H9 (cell line): Measurements from ENCODE around the gene FOXN1. TPM values are rescaled to one million over a fixed set of nuclear protein-coding genes. Genes with fewer than 3 reads are reported as not detected.
A peak's percentile ranks its signal among the peaks of the same experiment; 100 is the strongest.

ENCODE experiments used
- DNase-seq: peaks from one replicate; pipeline ENCODE4 v3.0.0-alpha.2; 2017
- H2AFZ ChIP-seq: one replicate; pipeline ENCODE4 v1.6.1; 2013; ENCODE audit warnings: mild to moderate bottlenecking, low read length, control low read depth, moderate library complexity
- H2AK5ac ChIP-seq: 2 replicates; pipeline ENCODE4 v1.6.1; 2013; ENCODE audit warnings: low read length, control low read depth, mixed read lengths; ENCODE audit not compliant: insufficient read length
- H2BK120ac ChIP-seq: one replicate; pipeline ENCODE4 v1.6.1; 2013; ENCODE audit warnings: low read depth, mild to moderate bottlenecking, low read length, control low read depth, inconsistent platforms; ENCODE audit not compliant: poor library complexity, severe bottlenecking
- H2BK12ac ChIP-seq: 2 replicates; pipeline ENCODE4 v1.6.1; 2013; ENCODE audit warnings: low read length, control low read depth, mixed read lengths, low read depth; ENCODE audit not compliant: insufficient read length
- H2BK15ac ChIP-seq: 2 replicates; pipeline ENCODE4 v1.6.1; 2013; ENCODE audit warnings: low read depth, low read length, control low read depth
- H2BK20ac ChIP-seq: one replicate; pipeline ENCODE4 v1.6.1; 2013; ENCODE audit warnings: low read depth, mild to moderate bottlenecking, low read length, control low read depth, inconsistent platforms; ENCODE audit not compliant: poor library complexity, severe bottlenecking
- H2BK5ac ChIP-seq: 2 replicates; pipeline ENCODE4 v1.6.1; 2013; ENCODE audit warnings: low read length, control low read depth, mixed read lengths; ENCODE audit not compliant: insufficient read length
- H3K14ac ChIP-seq: 2 replicates; pipeline ENCODE4 v1.6.1; 2013; ENCODE audit warnings: low read length, control low read depth; ENCODE audit not compliant: insufficient read depth
- H3K18ac ChIP-seq: 2 replicates; pipeline ENCODE4 v1.6.1; 2013; ENCODE audit warnings: low read depth, mild to moderate bottlenecking, mixed read lengths, low read length, control low read depth; ENCODE audit not compliant: insufficient read length
- H3K23ac ChIP-seq: 2 replicates; pipeline ENCODE4 v1.6.1; 2013; ENCODE audit warnings: low read length, control low read depth, mixed read lengths, low read depth; ENCODE audit not compliant: insufficient read length
- H3K23me2 ChIP-seq: 2 replicates; pipeline ENCODE4 v1.6.1; 2013; ENCODE audit warnings: low read depth, mild to moderate bottlenecking, mixed read lengths, low read length, control low read depth; ENCODE audit not compliant: insufficient read length, poor library complexity, severe bottlenecking
- H3K27ac ChIP-seq: 2 replicates; pipeline ENCODE4 v1.5.1; 2013; ENCODE audit warnings: low read length, control low read depth, mixed read lengths, low read depth; ENCODE audit not compliant: insufficient read length
- H3K27me3 ChIP-seq: 2 replicates; pipeline ENCODE4 v1.6.1; 2013; ENCODE audit warnings: low read length, control low read depth, inconsistent platforms; ENCODE audit not compliant: insufficient read depth
- H3K4ac ChIP-seq: 2 replicates; pipeline ENCODE4 v1.6.1; 2013; ENCODE audit warnings: low read depth, mild to moderate bottlenecking, control low read depth, inconsistent platforms, low read length, moderate library complexity
- H3K4me1 ChIP-seq: 2 replicates; pipeline ENCODE4 v1.6.1; 2013; ENCODE audit warnings: low read length, control low read depth, inconsistent platforms; ENCODE audit not compliant: insufficient read depth
- H3K4me2 ChIP-seq: 2 replicates; pipeline ENCODE4 v1.6.1; 2013; ENCODE audit warnings: low read length, control low read depth, mixed read lengths; ENCODE audit not compliant: insufficient read length, insufficient read depth
- H3K56ac ChIP-seq: 2 replicates; pipeline ENCODE4 v1.6.1; 2013; ENCODE audit warnings: low read depth, mild to moderate bottlenecking, mixed read lengths, low read length, control low read depth; ENCODE audit not compliant: insufficient read length
- H3K79me1 ChIP-seq: 2 replicates; pipeline ENCODE4 v1.6.1; 2013; ENCODE audit warnings: low read depth, mild to moderate bottlenecking, moderate library complexity, low read length, control low read depth, inconsistent platforms; ENCODE audit not compliant: insufficient read depth, poor library complexity, severe bottlenecking
- H3K79me2 ChIP-seq: 2 replicates; pipeline ENCODE4 v1.6.1; 2013; ENCODE audit warnings: low read length, control low read depth, inconsistent platforms; ENCODE audit not compliant: insufficient read depth
- H3K9ac ChIP-seq: 2 replicates; pipeline ENCODE4 v1.6.1; 2013; ENCODE audit warnings: low read length, control low read depth, mixed read lengths; ENCODE audit not compliant: insufficient read length; ENCODE audit errors: extremely low read depth
- H3K9me3 ChIP-seq: one replicate; pipeline ENCODE4 v1.6.1; 2013; ENCODE audit warnings: low read depth, low read length, inconsistent platforms; ENCODE audit not compliant: control insufficient read depth
- H3T11ph ChIP-seq: one replicate; pipeline ENCODE4 v1.6.1; 2013; ENCODE audit warnings: mild to moderate bottlenecking, low read length, control low read depth, inconsistent platforms
- H4K20me1 ChIP-seq: one replicate; pipeline ENCODE4 v1.6.1; 2013; ENCODE audit not compliant: control insufficient read depth, insufficient read length, insufficient read depth
- H4K5ac ChIP-seq: 2 replicates; pipeline ENCODE4 v1.6.1; 2013; ENCODE audit warnings: low read depth, mild to moderate bottlenecking, mixed read lengths, low read length, control low read depth; ENCODE audit not compliant: insufficient read length
- H4K8ac ChIP-seq: replicated peaks from 2 replicates; pipeline ENCODE4 v1.6.1; 2013; ENCODE audit warnings: low read length, control low read depth, mixed read lengths, low read depth; ENCODE audit not compliant: insufficient read length
- H4K91ac ChIP-seq: 2 replicates; pipeline ENCODE4 v1.6.1; 2013; ENCODE audit warnings: low read depth, mild to moderate bottlenecking, moderate library complexity, mixed read lengths, low read length, control low read depth; ENCODE audit not compliant: insufficient read length
- H3K27ac Mint-ChIP-seq, 3 experiments: 2 replicates in 2 of 3; 3 replicates in 1 of 3; pipeline ENCODE4 v1.8.0; 2020 to 2021; ENCODE audit warnings: mixed read lengths in 3 of 3, mild to moderate bottlenecking in 1 of 3, moderate library complexity in 1 of 3
- H3K27me3 Mint-ChIP-seq: 2 replicates; pipeline ENCODE4 v1.8.0; 2021; ENCODE audit warnings: low read depth, mild to moderate bottlenecking, moderate library complexity, mixed read lengths
- H3K36me3 Mint-ChIP-seq, 3 experiments: 2 replicates in 2 of 3; 3 replicates in 1 of 3; pipeline ENCODE4 v1.8.0; 2020 to 2021; ENCODE audit warnings: low read depth in 3 of 3, mixed read lengths in 3 of 3; ENCODE audit not compliant: insufficient read depth in 1 of 3
- H3K4me1 Mint-ChIP-seq, 2 experiments: 2 replicates each; pipeline ENCODE4 v1.8.0; 2020; ENCODE audit warnings: mixed read lengths in 2 of 2
- H3K4me3 Mint-ChIP-seq, 2 experiments: 2 replicates in 1 of 2; 3 replicates in 1 of 2; pipeline ENCODE4 v1.8.0; 2020 to 2021; ENCODE audit warnings: mild to moderate bottlenecking in 2 of 2, mixed read lengths in 2 of 2, moderate library complexity in 1 of 2
- H3K9me3 Mint-ChIP-seq, 2 experiments: 2 replicates in 1 of 2; 3 replicates in 1 of 2; pipeline ENCODE4 v1.8.0; 2020; ENCODE audit warnings: mild to moderate bottlenecking in 2 of 2, mixed read lengths in 2 of 2, moderate library complexity in 1 of 2
- WGBS: extraction: QIAGEN DNeasy Blood & Tissue Kit; methylation state at CpG from one replicate; pipeline ENCODE4 v1.1.7; 2013; ENCODE audit warnings: missing lambda C conversion rate, low lambda C conversion rate, mixed read lengths; ENCODE audit not compliant: insufficient read length; ENCODE audit errors: extremely low coverage; 5-methylcytosine and 5-hydroxymethylcytosine counted together
- total RNA-seq: library from RNA; stranded (reverse); gene quantifications from 2 replicates; pipeline ENCODE4 v1.2.1, GENCODE V29; 2021
- TF ChIP-seq, protein P1 (sequence below): fragments of 200-600 bp; sonication (generic); conservative IDR thresholded peaks from 3 replicates; pipeline ENCODE4 v1.8.0; 2021; ENCODE audit warnings: antibody characterized with exemption, mild to moderate bottlenecking

The FOXN1 gene
- total RNA-seq, 1 experiment from 2014 or later = not detected

GRCh38 chr17:28574526-28574925 is 68.4 kb downstream of the FOXN1 start:
- no peak overlapping the region for H3K56ac ChIP-seq

More at GRCh38 chr17:28574526-28574925, 68.4 kb downstream of the FOXN1 start:
- DNase-seq = no peak
- Histone ChIP-seq H3K4ac (no peak overlapping the region), H3K23me2 (peaks cover 11% of the 10 kb centered on the region), H3K4me2 (no peak overlapping the region), H2BK12ac (no peak overlapping the region), H4K91ac (no peak overlapping the region), H2BK20ac (no peak overlapping the region), H3K9ac (no peak overlapping the region), H2AK5ac (no peak overlapping the region), H2BK120ac (no peak overlapping the region), H3K27me3 (no peaks in the 10 kb centered on the region), H3K27ac (no peak overlapping the region), H3K9me3 (no peaks in the 10 kb centered on the region), H3K79me1 (no peaks in the 10 kb centered on the region), H3K23ac (no peak overlapping the region), H4K8ac (no peak overlapping the region), H2AFZ (no peak overlapping the region), H3K18ac (no peak overlapping the region), H3K4me1 (no peaks in the 10 kb centered on the region), H3K14ac (no peak overlapping the region), H3T11ph (no peak overlapping the region), H3K79me2 (no peaks in the 10 kb centered on the region), H2BK5ac (no peak overlapping the region), H4K5ac (no peak overlapping the region), H4K20me1 (peaks cover 2% of the 10 kb centered on the region), H2BK15ac (no peak overlapping the region)
- peak overlapping the region in 1 of 2 experiments; percentile 21; a peak in 2 of 5 replicates for H3K4me3 Mint-ChIP-seq
- H3K27ac Mint-ChIP-seq = no peak overlapping the region
- TF ChIP-seq, protein P1, sequence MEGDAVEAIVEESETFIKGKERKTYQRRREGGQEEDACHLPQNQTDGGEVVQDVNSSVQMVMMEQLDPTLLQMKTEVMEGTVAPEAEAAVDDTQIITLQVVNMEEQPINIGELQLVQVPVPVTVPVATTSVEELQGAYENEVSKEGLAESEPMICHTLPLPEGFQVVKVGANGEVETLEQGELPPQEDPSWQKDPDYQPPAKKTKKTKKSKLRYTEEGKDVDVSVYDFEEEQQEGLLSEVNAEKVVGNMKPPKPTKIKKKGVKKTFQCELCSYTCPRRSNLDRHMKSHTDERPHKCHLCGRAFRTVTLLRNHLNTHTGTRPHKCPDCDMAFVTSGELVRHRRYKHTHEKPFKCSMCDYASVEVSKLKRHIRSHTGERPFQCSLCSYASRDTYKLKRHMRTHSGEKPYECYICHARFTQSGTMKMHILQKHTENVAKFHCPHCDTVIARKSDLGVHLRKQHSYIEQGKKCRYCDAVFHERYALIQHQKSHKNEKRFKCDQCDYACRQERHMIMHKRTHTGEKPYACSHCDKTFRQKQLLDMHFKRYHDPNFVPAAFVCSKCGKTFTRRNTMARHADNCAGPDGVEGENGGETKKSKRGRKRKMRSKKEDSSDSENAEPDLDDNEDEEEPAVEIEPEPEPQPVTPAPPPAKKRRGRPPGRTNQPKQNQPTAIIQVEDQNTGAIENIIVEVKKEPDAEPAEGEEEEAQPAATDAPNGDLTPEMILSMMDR = peak; percentile 22; the same call in 1 of the 3 replicates
- H3K9me3 Mint-ChIP-seq = no peaks in the 10 kb centered on the region
- peaks cover 7% of the 10 kb centered on the region for H3K27me3 Mint-ChIP-seq
- no CpG with 5 or more reads among the region's 7 CpGs for WGBS
- H3K36me3 Mint-ChIP-seq = peaks cover 19 to 45% (median 43%) of the 10 kb centered on the region in 3 experiments; a peak in 6 of 7 replicates
- H3K4me1 Mint-ChIP-seq = peaks cover 24 to 37% of the 10 kb centered on the region in 2 experiments
